Pulmonary artery endothelial cell (primary cell): Measurements from ENCODE around the gene VDAC1. TPM values are rescaled to one million over a fixed set of nuclear protein-coding genes. Genes with fewer than 3 reads are reported as not detected.

ENCODE experiments used
- DNase-seq: peaks from one replicate; pipeline ENCODE4 v3.0.0-alpha.2; 2011; ENCODE audit warnings: low read depth, low spot score
- total RNA-seq: library from RNA; depleted of rRNA; stranded (reverse); fragments of >200 nt; gene quantifications from 2 replicates; pipeline ENCODE4 v1.2.3, GENCODE V29; 2014

The VDAC1 gene
- total RNA-seq, 1 donor from 2014 or later: 402 TPM

DNA sequence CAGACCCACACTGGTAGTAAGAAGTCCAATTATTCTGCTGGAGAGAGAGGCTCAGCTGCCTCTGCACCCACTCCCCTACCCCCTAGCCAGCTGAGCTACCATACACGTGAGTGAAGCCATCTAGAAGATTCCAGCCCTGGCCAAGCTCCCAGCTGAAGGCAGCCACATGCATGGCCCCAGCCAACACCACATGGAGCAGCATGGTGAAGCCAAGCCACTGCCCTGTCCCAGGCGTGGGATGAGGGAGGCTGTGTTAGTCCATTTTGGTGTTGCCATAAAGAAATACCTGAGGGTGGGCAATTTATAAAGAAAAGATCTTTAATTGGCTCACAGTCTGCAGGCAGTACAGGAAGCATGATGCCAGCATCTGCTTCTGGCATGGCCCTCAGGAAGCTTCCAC, 20.0 kb upstream of the VDAC1 start:
- no peak for DNase-seq

DNA sequence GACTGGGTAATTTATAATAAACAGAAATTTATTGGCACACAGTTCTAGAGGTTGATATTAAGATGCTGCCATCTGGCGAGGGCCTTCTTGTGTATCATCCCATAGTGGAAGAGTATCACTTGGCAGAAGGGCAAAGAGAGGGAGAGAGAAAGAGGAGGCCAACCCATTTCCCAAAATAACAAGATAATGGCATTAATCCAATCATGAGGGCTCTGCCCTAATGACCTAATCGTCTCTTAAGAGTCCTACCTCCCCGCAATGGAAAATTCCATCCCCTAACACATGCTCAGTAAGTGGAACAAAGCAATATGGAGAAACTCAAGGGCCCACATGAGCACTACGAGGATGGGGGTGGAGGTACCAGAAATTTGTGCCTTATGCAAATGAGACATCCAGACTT, 17.6 kb upstream of the VDAC1 start:
- no peak for DNase-seq

DNA sequence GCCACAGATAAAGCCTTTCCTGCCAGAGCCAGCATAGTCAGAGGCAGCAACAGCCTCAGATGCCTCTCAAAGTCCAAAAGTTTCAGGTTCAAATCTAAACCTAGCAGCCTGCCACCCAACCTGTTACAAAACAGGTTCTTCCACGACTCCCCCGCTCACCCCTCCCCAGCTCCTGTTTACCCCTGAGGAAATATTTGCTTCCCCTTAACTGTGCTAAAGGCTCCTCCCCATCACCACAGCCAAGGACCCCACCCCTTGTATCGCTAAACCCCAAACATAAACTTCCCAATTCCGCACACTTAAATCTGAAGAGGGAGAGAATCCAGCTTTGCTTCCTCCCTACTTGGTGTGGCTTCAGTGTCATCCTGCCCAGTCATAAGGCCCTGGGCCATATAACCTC, 15.4 kb upstream of the VDAC1 start:
- no peak for DNase-seq

DNA sequence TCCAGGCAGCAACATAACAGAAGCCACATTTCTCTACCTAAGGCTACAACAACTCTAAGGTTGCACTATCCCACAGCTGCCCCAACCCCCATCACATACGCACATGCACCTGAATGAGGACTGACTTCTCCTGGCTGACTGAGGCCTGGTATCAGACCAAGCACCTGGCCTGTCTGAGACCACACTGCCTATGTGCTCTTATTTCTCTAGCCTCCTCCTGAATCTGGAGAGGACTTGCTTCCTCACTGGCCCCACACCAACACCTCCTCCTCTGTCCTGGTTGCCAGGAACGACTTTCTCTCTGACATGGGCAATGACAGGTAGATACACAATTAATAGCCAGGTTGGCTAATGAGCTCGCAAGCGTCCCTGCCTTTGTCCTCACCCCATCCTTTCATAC, 14.9 kb upstream of the VDAC1 start:
- no peak for DNase-seq

DNA sequence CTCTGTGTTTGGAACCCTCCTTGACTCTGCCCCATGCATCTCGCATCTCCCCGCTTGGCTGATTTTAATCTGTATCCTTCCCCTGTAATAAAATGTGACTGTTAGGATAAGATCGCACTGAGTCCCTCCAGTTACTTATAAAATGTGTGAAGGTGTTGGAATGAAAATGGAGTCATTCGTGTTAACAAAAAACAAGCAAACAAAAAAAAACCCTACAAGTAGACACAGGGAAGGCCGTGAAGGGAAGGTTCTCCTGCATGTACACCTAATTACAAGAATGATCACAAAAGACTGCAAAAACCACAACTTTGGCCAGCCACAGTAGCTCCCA, 14.2 kb upstream of the VDAC1 start:
- no peak for DNase-seq

DNA sequence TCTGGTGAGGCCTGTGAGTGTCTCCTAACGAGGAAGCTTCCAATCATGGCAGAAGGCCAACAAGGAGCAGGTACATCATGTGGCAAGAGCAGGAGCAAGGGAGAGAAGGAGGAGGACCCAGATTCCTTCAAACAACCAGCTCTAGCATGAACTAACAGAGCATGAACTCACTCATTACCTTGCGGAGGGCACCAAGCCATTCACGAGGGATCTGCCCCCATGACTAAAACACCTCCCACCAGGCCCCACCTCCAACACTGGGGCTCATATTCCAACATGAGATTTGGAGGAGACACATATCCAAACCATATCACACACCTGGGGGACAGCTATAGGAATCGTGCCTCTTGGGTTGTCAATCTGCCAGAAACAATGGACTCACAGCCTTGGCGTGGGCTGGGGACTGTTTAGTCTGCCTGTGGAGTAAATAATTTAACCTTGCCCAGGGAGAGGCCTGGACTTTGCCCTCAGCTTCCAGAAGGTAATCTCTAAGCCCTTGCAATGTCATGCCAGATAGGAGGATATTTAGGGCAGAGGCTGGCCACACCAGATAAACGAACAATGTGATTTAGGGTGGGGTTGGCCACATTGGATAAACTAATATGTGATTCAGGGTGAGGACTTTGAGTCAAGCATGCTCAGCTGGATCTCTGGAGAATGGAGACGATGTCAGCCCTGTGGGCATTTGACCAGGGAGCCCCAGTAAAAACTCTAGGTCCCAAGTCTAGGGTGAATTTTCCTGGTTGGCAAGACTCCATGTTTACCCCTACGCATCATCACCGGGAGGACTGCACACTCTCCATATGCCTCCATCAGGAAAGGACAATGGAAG, 13.6 kb upstream of the VDAC1 start:
- DNase-seq: no peak

DNA sequence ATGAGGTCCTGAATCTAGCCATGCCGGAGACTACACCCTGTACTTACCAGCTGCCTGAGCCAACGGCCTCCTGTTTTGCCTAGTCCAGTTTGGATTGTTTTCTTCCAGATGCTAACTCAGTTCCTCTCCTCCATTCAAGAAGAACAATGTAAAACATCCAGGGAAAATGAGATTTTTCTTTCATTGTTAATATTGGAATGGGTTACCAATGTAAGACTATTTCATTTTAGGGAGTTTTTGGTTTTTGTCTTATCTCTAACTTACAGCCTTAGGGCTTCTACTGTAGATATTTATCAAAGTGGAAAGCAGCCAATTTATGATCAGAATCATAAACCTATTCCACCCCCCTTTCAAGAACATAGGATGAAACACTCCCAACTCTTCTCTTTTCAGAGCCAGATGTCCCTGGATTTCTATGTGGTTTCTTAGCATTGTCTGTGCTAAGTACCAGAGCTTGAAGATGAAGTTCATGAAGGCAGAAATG, 3.5 kb upstream of the VDAC1 start:
- no peak for DNase-seq

DNA sequence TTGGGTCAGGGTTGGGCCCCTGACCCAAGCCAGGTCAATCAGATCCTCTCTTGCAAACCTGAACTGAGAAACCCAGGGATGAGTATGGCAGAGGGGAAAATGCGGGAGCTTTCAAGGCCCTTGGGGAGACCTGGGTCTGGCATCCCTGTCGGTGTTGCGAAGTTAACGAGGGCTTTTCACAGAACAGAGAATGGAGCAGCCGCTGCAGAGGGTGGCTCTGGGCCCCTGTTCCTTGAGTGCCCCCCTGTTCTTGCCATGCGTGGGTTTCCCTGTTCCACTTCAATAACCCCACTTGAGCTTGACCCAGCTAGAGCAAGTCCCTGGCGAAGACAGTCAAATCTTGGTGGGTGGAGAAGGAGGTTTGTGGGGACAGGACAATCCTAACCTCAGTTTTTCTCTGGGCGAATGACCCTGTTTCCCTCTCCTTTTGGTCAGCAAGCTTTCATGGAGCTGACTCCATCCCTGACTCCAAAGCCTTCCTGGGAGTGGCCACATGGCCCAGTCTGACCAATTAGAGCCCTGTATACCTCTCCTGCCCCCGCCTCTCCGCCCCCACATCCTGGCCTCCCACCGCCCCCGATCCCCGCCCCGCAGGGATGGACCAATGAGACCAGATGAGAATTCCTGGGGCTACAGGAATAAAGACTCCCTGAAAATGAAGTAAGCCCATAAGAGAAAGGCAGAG, 2.9 kb upstream of the VDAC1 start:
- no peak for DNase-seq

DNA sequence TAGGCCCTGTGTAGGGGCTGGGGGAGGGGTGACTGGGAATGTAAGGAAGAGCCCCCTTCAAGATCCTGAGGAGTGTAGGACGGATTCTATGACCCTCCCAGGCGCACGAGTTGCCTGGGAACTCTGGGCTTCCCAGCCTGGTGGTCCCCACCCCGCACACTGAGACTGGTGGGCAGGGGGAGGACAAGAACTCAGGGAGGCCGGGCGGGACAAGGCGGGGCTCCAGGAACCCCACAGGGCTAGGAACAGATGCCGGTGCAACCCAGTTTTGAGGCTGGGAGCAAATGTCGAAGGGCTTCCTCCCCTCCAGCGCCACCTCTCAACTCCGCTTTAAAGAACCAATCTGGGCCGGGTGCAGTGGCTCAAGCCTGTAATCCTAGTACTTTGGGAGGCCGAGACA, 1.3 kb upstream of the VDAC1 start:
- DNase-seq: no peak

DNA sequence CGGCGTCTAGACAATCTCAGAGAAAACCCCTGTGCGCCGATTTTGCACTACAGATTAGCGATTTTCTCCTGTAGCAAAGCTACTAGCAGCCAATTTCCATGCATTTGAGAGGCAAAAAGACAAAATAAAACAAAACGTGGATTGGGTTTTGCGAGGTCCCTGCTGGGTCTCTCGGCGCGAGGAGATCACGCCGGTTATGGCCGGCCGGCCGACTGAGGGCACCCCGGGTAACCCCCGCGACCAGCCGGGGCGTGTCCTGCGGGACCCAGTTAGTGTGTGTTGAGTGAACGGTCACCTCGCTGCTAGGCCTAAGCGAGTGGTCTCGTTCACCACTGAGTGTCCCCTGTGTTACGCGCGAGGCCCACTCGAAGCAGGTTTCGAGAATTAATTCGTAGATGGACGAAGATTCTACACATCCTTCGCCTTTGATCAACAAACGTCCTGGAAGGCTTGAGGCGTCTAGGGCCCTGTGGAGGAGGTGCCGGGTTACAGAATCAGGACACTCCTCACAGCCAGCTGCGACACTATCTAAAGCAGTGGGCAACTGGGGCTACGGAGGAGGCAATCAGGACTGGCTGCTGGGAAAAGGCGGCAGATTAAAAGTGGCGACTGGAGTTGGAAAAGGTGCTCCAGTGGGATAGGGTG, 764 bp upstream of the VDAC1 start:
- no peak for DNase-seq

DNA sequence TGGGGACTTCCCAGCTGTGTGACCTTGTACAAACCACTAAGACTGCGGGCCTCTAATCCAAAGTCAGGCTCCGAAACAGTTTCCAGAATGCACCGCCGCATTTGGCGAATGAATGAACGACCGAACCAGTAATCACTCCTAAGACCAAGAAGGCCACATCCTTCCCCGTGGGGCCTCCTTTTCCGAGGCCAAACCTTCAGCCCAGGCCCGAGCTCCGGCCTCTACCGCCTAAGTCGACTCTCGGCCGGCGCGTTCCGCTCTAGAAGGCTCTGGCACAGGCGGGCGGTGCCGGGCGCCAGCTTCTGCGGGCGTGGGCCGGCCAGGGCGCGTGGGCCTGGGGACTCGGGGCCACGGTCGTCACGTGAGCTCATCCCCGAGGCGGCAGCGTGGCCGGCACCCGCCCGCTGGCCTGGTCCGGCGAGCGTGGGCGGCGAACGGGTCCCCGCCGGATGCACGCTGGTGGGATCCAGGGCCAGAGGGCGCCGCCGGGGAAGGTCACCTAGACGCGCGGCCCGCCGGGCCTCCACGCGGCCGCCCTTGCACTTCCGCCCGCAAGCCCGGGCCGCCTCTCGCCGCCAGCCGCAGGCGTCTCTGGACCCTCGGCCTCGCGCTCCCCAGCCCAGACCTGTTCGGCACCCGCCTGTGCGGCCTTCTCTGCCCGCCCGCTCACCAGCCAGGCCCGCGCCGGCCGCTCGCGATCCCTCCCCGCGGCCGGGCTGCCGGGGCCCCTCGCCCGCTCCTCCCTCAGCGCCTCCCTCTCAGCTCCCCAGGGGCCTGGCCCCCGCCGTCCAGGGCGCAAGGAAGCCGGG, 754 bp downstream of the VDAC1 start:
- no peak for DNase-seq

DNA sequence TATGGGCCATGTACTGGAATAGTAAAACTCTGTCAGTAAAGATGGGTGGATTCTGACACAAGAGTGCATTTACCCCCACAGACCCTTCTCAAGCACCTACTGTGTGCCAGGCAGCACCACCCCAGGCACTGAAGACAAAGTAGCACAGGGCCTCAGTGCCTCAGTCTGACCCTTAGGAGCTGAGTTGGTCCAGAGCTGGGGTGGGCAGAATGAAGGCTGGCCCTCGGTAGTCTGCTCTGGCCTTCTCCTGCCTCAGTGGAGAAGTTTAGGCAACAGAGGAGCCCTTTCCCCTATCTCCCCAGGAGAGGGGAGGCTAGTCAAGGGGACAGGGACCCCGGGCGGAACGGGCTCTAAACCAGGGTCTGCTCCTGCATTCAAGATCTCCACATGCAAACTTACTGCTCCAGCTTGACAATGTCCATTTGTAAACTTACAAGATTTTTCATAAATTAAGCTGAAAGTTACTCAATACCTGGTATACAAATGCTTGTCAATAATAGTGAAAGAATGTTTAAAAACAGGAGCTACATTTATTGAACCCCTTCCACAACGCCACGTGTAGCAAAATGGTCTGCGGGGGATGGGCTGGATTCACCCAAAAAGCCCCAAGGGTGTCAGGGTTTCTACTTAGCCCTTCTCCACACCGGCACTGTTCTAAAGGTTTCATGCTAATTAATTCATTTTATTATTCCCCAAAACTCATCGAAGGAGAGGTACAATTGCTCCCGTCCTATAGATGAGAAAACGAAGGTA, 1.5 kb downstream of the VDAC1 start:
- no peak for DNase-seq

DNA sequence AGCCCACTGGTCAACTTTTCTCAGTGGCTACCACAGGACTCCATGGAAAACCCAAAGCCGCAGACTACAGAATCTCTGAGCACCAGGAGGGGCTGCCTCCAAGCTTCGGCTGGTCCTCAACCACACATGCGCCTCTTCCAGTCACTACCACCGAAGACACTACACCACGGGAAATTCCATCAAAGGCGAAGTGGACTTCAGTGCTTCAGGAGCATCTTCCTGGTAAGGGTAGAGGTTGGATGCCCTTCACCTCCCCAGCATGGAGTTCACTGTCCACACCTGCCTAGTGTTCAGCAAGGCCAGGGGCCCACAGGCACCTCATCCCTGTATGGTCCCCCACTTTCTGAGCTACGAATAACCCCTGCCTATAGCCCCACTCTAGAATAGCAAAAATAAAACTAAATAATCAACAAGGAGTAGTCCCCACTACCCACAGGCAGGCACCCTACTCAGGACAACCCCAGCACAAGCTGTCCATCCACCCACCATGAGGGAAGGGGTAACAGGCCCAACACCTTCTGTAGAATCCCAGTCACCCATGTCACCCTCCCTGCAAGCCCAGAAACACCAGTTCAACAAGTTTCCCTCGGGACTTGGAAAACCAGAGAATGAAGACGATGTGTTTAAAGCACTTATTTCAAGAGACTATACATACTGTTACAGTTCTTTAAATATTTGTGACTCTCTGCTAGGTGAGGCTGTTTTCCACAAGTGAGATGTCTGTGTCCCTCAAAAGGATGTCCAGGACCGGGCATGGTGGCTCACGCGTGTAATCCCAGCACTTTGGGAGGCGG, 2.6 kb downstream of the VDAC1 start:
- DNase-seq: no peak

DNA sequence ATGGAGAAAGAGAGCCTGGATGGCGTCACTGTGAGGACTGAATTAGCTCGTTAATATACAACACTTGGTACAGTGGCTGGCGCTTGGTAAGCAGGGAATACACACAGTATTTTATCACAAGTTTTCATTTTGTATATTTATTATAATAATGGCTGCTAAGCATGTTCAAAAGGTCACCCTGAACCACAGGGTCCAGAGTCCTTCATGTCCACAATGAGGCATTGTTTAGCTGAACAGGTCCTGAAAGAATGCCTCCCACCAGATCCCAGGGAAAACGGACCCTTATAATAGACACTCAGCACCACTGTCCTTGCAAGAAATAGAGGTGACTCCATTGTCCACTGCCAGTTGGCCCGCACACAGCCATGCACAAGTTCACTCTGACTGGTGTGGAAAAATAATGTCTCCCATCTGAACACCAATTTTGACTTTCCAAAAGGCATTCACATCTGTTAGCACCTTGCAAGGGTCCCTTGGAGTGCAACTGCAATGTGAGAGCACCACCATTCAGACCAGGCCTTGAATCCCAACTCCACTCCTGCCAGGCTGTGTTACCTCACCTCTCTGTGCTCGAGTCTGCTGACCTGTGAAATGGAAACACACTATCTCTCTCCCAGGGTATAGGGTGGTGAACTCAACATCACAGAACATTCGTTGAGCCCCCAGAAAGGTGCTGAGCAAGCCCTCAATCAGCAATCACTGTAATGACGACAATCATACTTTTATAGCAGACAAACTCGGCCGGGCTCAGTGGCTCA, 3.9 kb downstream of the VDAC1 start:
- DNase-seq: no peak

DNA sequence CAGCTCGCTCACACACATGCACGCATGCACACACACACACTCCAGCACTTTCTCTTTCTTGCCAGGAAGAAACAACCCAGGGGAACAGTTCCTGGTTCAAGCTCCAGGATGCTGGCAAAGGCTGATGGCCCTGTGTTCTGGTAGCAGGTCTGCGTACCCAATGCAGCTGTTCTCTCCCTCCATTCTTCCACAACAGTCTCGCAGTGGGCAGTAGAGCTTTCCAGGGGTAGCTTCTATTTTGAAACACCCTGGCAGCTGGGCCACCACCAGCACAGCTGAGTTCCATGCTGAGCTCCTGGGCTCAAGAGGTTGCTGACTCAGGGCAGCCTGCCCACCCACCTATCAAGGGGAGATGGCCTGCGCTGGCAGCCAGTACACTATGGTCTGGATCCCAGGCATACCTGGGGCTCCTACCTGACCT, 4.7 kb downstream of the VDAC1 start:
- DNase-seq: no peak

DNA sequence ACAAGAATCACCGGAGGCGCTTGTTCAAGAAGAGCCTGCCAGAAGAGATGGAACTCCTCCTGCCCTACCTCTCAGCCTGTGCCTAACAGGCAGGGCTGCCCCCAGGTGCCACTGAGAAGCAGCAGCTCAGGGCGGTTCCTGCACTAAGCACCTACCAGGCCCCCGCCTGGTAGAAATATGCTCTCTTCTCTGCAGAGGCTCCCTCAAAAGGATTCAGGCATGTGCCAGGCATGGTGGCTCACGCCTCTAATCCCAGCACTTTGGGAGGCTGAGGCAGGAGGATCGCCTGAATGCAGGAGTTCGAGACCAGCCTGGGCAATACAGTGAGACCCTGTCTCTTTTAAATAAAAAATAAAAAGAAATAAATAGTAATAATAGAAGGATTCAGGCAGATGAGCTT, 6.0 kb downstream of the VDAC1 start:
- DNase-seq: no peak

DNA sequence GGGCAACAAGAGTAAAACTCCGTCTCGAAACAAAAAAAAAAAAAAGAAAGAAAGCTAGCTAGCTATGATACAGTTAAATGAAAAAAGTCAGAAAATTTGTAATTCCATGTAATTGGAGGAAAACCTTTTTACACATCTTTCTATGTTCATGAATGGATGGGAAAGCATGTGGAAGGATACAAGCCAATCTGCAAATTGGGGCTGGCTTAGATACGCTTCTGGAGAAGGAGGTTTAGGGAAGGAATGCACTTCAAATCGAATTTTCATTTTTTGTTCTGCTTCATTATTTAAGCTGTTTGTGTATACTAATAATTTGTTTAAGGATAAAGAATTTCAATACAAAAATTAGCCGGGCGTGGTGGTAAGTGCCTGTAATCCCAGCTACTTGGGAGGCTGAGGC, 6.7 kb downstream of the VDAC1 start:
- DNase-seq: no peak

DNA sequence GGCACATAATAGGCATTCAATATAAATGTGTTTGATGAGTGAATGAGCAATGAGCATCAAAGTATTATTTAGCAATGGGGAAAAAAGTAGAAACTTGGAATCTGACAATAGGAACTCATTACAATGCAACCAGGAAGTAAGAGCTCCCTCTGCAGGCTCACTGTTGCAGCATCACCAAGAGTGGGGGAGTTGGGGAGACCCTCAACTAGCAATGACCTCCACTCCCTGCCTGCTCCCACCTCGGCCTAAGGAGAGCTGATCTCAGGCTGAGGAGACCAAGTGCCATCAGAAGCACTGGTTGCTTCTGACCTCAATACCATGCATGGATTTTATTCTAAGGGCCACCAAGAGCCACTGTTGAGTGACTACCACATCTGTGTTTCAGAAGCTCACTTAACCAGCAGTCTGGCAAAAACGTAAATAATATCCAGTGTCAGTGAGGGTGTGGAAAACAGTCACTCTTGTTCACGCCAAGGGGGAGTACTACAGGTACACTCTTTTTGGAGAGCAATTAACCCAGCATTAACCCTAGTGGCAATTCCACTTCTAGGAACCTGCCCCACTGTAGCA, 8.0 kb downstream of the VDAC1 start:
- DNase-seq: no peak
